AG04449 (cell line): ENCODE results near the gene MAPRE2.

ENCODE experiments used
- CTCF ChIA-PET: fragments of 350-600 bp; formaldehyde crosslinking; extraction: SDS; loops from one replicate; lab custom pipeline; 2021; ENCODE audit warnings: antibody characterized with exemption; lab: Yijun Ruan, JAX
- POLR2A ChIA-PET: fragments of 400-600, 350-600 bp; formaldehyde crosslinking; extraction: SDS; loops from one replicate; lab custom pipeline; 2020; ENCODE audit warnings: antibody characterized with exemption, inconsistent platforms; lab: Yijun Ruan, JAX
- DNase-seq: peaks from one replicate; pipeline ENCODE4 v3.0.0-alpha.2; 2010; ENCODE audit warnings: low read depth, low spot score
- H3K4me3 ChIP-seq: 2 replicates; pipeline ENCODE4 v1.5.1; 2011; ENCODE audit warnings: low read depth, mild to moderate bottlenecking, control low read depth, low read length
- CTCF ChIP-seq: IDR thresholded peaks from one replicate; pipeline ENCODE4 v1.5.1; 2011; ENCODE audit warnings: mild to moderate bottlenecking, moderate library complexity, low read length, control low read depth, inconsistent platforms; ENCODE audit not compliant: insufficient read depth; ENCODE audit errors: missing control alignments

The MAPRE2 gene

DNA sequence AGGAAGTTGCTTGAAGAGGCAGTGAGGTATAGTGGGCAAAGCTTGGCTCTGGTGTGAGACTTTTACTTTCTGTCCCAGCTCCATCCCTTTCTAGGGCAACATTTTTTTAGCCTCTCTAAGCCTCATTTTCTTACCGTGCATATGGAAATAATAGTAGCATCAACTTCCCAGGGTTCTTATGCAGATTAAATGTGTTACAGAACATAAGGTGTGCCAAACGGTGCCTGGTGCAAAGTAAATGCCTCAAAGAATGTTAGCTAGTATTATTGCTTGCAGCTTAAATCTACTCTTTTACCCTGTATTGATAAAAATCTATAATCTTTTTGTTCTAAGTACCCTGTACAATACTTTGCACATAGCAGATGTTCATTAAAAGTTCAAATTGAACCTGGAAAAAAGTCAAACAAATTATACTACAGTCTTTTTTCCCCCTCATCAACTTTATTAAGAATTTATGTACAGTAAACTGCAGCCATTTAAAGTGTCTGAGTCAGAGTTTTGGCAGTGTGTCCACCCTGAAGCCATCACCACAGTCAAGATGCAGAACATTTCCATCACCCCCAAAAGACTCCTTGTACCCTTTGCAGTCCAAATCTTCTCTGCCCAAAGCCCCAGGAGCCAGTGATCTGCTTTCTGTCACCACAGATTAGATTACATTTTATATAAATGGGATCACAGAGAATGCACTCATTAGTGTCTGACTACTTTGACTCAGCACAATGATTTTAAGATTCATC is 10.6 kb downstream of the MAPRE2 start:
- ChIA-PET CTCF (no interaction called here), POLR2A (interaction anchor here (0.6 kb wide), 1 partner anchor 273 kb away, joined by 3 read pairs; no protein-coding TSS in a partner anchor)
- no peak for DNase-seq
- no peak for TF ChIP-seq CTCF
- no peak overlapping the region for H3K4me3 ChIP-seq

GRCh38 chr18:35054401-35054800 is 13.2 kb downstream of the MAPRE2 start:
- TF ChIP-seq CTCF, result no peak
- ChIA-PET CTCF (no interaction called here), POLR2A (no interaction called here)
- DNase-seq, result no peak
- H3K4me3 ChIP-seq, result no peak overlapping the region

- DNase-seq, result no peak
- H3K4me3 ChIP-seq, result no peak overlapping the region
- no peak for TF ChIP-seq CTCF
- ChIA-PET CTCF (no interaction called here), POLR2A (no interaction called here)
Measured at GRCh38 chr18:35055105-35055504, 13.9 kb downstream of the MAPRE2 start.

DNA sequence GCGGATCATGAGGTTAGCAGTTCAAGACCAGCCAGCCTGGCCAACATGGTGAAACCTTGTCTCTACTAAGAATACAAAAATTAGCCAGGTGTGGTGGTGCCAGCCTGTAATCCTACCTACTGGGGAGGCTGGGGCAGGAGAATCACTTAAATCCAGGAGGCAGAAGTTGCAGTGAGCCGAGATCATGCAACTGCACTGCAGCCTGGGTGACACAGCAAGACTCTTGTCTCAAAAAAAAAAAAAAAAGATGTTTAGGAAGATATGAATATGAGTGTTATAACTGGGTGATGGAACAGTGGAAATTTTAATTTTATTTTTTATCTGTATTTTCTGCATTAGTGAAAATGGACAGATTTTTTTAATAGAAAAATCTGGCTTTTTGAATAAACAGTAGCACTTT is 14.5 kb downstream of the MAPRE2 start:
- CTCF ChIA-PET, result no interaction called here
- H3K4me3 ChIP-seq, result no peak overlapping the region
- POLR2A ChIA-PET, result no interaction called here
- no peak for DNase-seq
- TF ChIP-seq CTCF, result no peak

DNA sequence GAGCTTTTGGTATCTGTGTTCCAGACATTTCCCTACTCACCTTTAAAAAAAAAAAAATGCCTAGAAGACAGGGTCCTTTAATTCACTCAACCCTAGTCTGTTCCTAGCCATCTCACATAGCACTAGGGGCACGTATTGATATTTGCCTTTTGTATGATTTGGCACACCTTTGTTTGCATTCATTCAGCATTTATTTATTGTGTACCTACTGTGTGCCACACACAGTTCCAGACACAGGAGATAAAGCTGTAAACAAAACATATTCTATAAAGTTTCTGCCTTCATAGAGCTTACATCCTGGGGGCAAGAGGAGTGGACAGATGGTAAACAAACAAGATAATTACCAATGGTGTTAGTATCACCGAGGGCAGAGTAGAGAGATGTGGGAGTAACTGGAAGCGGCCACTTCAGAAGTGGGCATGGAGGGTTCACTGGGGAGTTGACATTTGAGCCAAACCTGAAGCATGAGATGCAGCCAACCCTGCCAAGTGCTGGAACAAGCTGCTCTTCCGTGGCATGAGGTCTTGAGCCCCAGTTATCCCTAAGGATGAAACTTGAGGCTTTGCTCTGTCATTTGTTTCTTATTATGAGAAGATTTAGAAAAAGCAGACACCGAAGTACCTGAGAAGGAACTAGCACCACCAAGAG is 18.2 kb downstream of the MAPRE2 start:
- ChIA-PET POLR2A (no interaction called here), CTCF (interaction anchor here (0.9 to 1.5 kb wide), 3 partner anchors 14 to 79 kb away, joined by 3 read pairs; partner anchors contain the start of gene MAPRE2)
- H3K4me3 ChIP-seq, result no peak overlapping the region
- no peak for DNase-seq
- no peak for TF ChIP-seq CTCF

GRCh38 chr18:35060122-35060815 is 19.1 kb downstream of the MAPRE2 start:
- ChIA-PET CTCF (interaction anchor here (0.9 to 1.5 kb wide), 4 partner anchors 13 to 83 kb away, joined by 3 to 4 read pairs (median 3); partner anchors contain the start of gene MAPRE2), POLR2A (no interaction called here)
- H3K4me3 ChIP-seq, result no peak overlapping the region
- TF ChIP-seq CTCF, result no peak
- no peak for DNase-seq
